GM19193 (cell line): Measurements from ENCODE around the gene DDX43.

Source experiments
- POLR2A ChIP-seq: IDR thresholded peaks from 4 replicates; pipeline ENCODE4 v1.6.1; 2011; ENCODE audit not compliant: insufficient read depth, insufficient read length; ENCODE audit errors: extremely low read depth

DDX43 gene

GRCh38 chr6:73372516-73372915 lies 22.1 kb upstream of the DDX43 start:
- no peak for TF ChIP-seq POLR2A

DNA sequence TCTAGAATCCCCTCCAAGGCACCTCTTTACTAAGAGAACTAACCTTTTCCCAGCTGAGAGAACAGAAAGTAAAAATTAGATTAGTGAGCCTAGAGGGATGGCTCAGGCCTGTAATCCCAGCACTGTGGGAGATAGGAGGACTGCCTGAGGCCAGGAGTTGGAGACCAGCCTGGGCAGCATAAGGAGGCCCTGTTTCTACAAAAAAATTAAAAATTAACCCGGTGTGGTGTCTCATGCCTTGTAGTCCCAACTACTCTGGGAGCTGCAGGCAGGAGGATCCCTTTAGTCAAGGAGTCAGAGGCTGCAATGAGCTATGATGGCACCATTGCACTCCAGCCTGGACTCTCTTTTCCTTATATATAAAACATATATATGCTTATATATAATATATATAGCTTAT lies 19.4 kb upstream of the DDX43 start:
- TF ChIP-seq POLR2A = no peak

DNA sequence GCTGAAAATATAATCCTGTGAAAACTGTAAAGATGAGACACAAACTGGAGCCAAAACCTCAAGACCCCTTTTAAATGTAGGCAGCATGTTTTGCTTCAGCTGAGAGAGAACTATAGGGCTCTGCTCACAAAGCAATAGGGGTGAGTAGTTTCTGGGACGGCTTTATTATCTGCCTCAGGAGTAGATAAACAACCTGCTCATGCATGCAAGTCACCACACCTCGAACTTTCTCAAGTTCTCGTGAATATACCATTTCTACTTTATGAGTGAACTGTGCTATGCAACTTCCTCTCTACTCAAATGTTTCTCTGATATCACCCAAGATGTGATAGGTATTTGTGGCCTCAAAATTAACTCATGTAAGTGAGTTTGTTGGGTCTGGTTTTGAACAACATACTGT lies 17.4 kb upstream of the DDX43 start:
- TF ChIP-seq POLR2A = no peak

- no peak for TF ChIP-seq POLR2A
Measured at GRCh38 chr6:73382462-73383113, 12.0 kb upstream of the DDX43 start.

GRCh38 chr6:73388433-73388799 lies 6.2 kb upstream of the DDX43 start:
- no peak for TF ChIP-seq POLR2A

DNA sequence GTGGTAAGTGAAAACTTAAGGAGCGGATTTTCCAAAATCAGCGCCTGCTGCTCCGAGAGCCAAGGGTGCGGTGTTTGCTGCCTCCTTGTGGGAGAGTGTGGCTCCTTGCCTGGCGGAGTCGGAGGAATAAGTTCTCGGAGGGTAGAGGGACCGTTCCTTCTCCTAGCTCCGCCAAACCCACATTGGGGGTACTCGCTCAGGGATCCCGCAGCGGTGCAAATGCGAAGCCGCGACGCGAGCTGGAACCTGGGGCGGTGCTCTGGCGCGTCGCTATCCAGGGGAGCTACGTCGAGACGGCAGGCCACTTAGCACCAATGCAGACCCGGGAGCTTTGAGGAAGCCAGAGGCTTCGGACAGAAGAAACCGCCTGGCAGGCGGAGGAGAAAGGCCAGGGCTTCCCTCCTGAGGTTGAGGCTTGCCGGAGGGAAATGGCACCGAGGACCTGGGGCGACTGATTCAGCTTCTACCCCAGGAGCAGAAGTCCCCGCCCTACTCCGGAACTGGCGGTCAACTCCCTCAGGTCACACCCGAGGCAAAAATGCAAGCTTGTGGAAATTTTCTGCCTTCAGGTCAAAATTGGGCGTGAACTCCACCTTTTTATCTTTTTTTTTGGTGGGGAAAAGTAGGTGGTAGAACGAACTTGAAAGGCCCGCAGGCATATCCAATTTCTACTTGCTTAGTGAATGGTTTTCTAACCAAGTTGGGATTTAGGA lies 5.7 kb upstream of the DDX43 start:
- peak; percentile 42 for TF ChIP-seq POLR2A

DNA sequence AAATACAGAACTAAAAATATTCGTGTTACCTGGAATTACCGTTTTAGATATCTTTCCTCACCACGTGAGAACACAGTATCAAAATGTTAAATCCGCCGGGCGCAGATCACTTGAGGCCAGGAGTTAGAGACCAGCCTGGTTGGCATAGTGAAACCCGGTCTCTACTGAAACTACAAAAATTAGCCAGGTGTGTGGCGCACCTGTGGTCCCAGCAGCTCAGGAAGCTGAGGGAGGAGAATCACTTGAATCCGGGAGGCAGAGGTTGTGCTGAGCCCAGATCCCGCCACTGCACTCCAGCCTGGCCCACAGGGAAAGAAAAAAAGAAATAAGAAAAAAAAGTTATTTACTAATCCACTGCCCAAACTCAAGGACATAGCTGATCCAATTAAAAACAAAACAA lies 4.8 kb upstream of the DDX43 start:
- TF ChIP-seq POLR2A = no peak

DNA sequence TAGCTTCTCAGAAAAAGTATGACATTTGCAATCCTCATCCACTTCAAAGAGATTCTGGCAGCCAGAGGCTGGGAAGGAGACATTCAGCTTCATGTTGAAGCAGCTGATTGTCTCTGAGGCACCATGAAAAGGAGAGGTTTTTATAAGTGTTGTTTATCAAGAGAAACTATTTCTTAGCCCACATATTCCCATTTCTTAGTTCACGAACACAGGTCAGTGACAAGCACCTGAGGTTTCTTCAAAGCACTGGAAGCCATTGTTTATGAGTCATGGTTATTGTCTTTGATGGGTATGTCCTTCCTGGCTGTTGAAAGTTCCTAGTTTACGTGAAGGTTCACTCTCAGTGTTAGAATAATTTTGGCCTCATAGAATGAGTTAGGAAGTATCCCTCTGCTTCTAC lies 3.0 kb upstream of the DDX43 start:
- no peak for TF ChIP-seq POLR2A

DNA sequence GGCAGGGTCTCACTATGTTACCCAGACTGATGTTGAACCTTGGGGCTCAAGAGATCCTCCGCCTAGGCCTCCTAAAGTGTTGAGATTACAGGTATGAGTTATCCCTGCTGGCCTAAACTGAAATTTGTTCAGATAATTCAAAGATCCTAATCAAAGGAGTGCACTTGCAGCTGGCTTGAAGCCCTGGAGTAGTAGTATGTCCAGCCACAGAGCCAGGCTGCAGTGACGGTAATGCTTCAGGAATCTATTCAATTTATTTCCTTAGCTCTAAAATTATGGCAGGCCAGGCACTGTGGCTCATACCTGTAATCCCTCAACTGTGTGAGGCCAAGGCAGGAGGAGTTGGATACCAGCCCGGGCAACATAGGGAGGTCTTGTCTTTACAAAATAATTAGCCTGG lies 1.4 kb upstream of the DDX43 start:
- no peak for TF ChIP-seq POLR2A

GRCh38 chr6:73395875-73396274 lies 1.2 kb downstream of the DDX43 start:
- no peak for TF ChIP-seq POLR2A

DNA sequence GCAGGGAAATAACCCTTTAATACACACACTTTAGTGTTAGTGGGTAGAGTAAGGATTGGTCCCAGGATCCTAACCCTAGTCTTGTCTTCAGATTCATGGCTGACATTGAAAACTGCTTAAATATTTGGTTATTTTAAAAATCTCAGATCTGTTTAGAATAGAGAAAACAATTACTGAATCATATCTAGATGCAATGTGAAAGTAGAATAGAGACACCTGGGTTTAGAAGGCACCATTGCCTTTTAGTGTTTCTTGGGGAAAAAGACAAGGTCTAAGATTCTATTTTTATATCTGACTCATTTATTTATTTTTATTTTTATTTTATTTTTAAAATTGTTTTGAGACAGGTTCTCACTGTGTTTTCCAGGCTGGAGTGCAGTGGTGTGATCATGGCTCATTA lies 6.0 kb downstream of the DDX43 start:
- TF ChIP-seq POLR2A = no peak

GRCh38 chr6:73409395-73409794 lies 14.8 kb downstream of the DDX43 start:
- TF ChIP-seq POLR2A = no peak

- TF ChIP-seq POLR2A = no peak
Measured at GRCh38 chr6:73413102-73413501, 18.5 kb downstream of the DDX43 start.

DNA sequence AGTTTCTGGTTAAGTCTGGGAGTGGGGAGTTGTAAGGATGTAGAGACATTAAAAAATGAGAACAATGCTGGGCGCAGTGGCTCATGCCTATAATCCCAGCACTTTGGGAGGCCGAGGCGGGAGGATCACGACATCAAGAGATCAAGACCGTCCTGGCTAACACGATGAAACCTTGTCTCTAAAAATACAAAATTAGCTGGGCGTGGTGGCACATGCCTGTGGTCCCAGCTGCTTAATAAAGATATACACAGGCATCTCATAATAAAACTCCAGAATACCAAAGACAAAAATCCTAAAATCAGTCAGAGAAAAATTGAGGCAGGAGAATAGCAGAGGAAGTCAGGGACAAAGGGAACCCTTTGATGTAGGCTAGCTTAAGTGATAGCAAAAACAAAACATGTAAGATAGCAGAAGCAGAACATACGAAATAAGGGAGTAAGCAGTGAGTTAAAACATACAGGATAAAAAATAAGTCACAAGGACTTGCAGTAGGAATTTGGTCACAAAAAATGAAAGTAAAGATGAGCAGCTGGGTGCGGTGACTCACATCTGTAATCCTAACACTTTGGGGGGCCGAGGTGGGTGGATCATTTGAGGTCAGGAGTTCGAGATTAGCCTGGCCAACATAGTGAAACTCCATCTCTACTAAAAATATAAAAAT lies 23.6 kb downstream of the DDX43 start:
- no peak for TF ChIP-seq POLR2A

DNA sequence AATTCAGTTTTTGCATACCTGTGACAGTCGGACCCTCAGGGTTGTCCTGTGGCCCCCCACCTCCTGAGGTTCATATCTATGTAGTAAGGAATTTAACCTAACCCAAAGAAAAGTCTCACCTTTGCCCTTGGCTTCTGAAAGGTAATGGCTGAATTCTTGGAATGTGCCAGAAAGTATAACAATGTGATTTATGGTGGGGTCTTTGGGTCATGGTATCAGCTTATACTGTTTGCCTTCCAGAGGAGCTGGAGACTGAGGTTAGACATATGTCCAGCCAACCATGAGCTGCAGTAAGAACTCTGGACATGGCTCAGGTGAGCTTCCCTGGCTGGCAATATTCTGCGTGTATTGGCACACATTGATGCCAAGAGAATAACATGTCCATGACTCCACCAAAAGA lies 26.9 kb downstream of the DDX43 start:
- no peak for TF ChIP-seq POLR2A

- TF ChIP-seq POLR2A = no peak
Measured at GRCh38 chr6:73435236-73435635, 40.6 kb downstream of the DDX43 start.
